GM23338 (cell line): ENCODE measurements around the gene SLC26A4.

Experiments
- CREB1 ChIP-seq: fragments of 250-450 bp; sonication (Bioruptor Pico); IDR thresholded peaks from 2 replicates; pipeline ENCODE4 v1.5.0; 2020; ENCODE audit warnings: low read depth, mild to moderate bottlenecking, moderate library complexity
- EZH2 ChIP-seq: fragments of 200-600 bp; sonication (generic); IDR thresholded peaks from one replicate; pipeline ENCODE4 v1.8.0; 2017; ENCODE audit warnings: antibody characterized with exemption, mild to moderate bottlenecking, low read depth; ENCODE audit not compliant: unreplicated experiment
- EZH2phosphoT487 ChIP-seq: fragments of 200-600 bp; sonication (generic); IDR thresholded peaks from one replicate; pipeline ENCODE4 v1.8.1; 2018; ENCODE audit warnings: antibody characterized with exemption; ENCODE audit not compliant: unreplicated experiment
- POLR2AphosphoS5 ChIP-seq: IDR thresholded peaks from 2 replicates; pipeline ENCODE4 v1.6.1; 2016; ENCODE audit warnings: antibody characterized with exemption, low read depth
- STAT1 ChIP-seq: IDR thresholded peaks from one replicate; pipeline ENCODE4 v1.6.1; 2016; ENCODE audit warnings: antibody characterized with exemption; ENCODE audit not compliant: unreplicated experiment
- ZNF331 ChIP-seq: fragments of 250-450 bp; sonication (Bioruptor Pico); IDR thresholded peaks from 2 replicates; pipeline ENCODE4 v1.5.0; 2020; ENCODE audit warnings: low read depth, mild to moderate bottlenecking, moderate library complexity
- TF ChIP-seq, protein P1 (sequence below), 2 experiments: fragments of 200-600 bp in 1 of 2; sonication (generic) in 1 of 2; conservative IDR thresholded peaks; 2 replicates each; pipeline versions ENCODE4 v1.5.1 to v1.6.1; 2016 to 2017; ENCODE audit warnings: antibody characterized with exemption in 2 of 2, low read depth in 2 of 2, mild to moderate bottlenecking in 2 of 2, moderate library complexity in 1 of 2
- TF ChIP-seq, protein P2 (sequence below): IDR thresholded peaks from one replicate; pipeline ENCODE4 v1.6.1; 2018; ENCODE audit warnings: antibody characterized with exemption; ENCODE audit not compliant: unreplicated experiment
- TF ChIP-seq, protein P3 (sequence below): fragments of 250-450 bp; sonication (Bioruptor Pico); IDR thresholded peaks from 2 replicates; pipeline ENCODE4 v1.5.0; 2020; ENCODE audit warnings: mild to moderate bottlenecking, moderate library complexity
- TF ChIP-seq, protein P4 (sequence below): IDR thresholded peaks from 2 replicates; pipeline ENCODE4 v1.6.1; 2016; ENCODE audit warnings: antibody characterized with exemption

DNA sequence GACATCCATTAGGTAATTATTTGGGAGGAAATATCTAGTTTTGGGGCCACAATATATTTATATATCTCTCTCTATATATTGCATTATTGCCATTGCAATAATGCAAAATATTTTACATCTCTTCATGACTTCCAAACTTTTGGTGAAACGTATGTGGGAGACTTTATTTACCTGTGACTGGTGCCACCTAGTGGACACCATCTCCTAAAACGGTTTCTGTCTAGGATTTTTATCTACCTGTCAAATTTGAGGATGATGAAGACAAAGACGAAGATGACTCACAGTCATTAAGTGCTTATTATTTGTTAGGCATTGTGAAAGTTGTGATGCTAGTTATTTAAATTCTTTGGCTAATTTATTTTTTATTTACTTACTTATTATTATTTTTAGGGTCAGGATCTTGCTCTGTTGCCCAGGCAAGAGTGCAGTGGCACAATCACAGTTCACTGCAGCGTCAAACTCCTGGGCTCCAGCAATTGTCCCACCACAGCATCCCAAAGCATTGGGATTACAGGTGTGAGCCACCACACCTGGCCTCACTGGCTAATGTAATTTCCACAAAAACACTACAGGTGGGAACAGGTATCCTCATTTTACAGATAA lies 64.6 kb downstream of the SLC26A4 start:
- TF ChIP-seq, protein P1, sequence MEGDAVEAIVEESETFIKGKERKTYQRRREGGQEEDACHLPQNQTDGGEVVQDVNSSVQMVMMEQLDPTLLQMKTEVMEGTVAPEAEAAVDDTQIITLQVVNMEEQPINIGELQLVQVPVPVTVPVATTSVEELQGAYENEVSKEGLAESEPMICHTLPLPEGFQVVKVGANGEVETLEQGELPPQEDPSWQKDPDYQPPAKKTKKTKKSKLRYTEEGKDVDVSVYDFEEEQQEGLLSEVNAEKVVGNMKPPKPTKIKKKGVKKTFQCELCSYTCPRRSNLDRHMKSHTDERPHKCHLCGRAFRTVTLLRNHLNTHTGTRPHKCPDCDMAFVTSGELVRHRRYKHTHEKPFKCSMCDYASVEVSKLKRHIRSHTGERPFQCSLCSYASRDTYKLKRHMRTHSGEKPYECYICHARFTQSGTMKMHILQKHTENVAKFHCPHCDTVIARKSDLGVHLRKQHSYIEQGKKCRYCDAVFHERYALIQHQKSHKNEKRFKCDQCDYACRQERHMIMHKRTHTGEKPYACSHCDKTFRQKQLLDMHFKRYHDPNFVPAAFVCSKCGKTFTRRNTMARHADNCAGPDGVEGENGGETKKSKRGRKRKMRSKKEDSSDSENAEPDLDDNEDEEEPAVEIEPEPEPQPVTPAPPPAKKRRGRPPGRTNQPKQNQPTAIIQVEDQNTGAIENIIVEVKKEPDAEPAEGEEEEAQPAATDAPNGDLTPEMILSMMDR (conservative IDR thresholded peaks at IDR 0.05; ENCODE audit: low read depth in 2 of 2): peak; percentile 78 to 87
- TF ChIP-seq POLR2AphosphoS5 (no peak), STAT1 (no peak), CREB1 (no peak), EZH2 (no peak), EZH2phosphoT487 (no peak), ZNF331 (CRISPR knock-in tag) (no peak)
- TF ChIP-seq, protein P2, sequence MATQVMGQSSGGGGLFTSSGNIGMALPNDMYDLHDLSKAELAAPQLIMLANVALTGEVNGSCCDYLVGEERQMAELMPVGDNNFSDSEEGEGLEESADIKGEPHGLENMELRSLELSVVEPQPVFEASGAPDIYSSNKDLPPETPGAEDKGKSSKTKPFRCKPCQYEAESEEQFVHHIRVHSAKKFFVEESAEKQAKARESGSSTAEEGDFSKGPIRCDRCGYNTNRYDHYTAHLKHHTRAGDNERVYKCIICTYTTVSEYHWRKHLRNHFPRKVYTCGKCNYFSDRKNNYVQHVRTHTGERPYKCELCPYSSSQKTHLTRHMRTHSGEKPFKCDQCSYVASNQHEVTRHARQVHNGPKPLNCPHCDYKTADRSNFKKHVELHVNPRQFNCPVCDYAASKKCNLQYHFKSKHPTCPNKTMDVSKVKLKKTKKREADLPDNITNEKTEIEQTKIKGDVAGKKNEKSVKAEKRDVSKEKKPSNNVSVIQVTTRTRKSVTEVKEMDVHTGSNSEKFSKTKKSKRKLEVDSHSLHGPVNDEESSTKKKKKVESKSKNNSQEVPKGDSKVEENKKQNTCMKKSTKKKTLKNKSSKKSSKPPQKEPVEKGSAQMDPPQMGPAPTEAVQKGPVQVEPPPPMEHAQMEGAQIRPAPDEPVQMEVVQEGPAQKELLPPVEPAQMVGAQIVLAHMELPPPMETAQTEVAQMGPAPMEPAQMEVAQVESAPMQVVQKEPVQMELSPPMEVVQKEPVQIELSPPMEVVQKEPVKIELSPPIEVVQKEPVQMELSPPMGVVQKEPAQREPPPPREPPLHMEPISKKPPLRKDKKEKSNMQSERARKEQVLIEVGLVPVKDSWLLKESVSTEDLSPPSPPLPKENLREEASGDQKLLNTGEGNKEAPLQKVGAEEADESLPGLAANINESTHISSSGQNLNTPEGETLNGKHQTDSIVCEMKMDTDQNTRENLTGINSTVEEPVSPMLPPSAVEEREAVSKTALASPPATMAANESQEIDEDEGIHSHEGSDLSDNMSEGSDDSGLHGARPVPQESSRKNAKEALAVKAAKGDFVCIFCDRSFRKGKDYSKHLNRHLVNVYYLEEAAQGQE: no peak
- TF ChIP-seq, protein P3, sequence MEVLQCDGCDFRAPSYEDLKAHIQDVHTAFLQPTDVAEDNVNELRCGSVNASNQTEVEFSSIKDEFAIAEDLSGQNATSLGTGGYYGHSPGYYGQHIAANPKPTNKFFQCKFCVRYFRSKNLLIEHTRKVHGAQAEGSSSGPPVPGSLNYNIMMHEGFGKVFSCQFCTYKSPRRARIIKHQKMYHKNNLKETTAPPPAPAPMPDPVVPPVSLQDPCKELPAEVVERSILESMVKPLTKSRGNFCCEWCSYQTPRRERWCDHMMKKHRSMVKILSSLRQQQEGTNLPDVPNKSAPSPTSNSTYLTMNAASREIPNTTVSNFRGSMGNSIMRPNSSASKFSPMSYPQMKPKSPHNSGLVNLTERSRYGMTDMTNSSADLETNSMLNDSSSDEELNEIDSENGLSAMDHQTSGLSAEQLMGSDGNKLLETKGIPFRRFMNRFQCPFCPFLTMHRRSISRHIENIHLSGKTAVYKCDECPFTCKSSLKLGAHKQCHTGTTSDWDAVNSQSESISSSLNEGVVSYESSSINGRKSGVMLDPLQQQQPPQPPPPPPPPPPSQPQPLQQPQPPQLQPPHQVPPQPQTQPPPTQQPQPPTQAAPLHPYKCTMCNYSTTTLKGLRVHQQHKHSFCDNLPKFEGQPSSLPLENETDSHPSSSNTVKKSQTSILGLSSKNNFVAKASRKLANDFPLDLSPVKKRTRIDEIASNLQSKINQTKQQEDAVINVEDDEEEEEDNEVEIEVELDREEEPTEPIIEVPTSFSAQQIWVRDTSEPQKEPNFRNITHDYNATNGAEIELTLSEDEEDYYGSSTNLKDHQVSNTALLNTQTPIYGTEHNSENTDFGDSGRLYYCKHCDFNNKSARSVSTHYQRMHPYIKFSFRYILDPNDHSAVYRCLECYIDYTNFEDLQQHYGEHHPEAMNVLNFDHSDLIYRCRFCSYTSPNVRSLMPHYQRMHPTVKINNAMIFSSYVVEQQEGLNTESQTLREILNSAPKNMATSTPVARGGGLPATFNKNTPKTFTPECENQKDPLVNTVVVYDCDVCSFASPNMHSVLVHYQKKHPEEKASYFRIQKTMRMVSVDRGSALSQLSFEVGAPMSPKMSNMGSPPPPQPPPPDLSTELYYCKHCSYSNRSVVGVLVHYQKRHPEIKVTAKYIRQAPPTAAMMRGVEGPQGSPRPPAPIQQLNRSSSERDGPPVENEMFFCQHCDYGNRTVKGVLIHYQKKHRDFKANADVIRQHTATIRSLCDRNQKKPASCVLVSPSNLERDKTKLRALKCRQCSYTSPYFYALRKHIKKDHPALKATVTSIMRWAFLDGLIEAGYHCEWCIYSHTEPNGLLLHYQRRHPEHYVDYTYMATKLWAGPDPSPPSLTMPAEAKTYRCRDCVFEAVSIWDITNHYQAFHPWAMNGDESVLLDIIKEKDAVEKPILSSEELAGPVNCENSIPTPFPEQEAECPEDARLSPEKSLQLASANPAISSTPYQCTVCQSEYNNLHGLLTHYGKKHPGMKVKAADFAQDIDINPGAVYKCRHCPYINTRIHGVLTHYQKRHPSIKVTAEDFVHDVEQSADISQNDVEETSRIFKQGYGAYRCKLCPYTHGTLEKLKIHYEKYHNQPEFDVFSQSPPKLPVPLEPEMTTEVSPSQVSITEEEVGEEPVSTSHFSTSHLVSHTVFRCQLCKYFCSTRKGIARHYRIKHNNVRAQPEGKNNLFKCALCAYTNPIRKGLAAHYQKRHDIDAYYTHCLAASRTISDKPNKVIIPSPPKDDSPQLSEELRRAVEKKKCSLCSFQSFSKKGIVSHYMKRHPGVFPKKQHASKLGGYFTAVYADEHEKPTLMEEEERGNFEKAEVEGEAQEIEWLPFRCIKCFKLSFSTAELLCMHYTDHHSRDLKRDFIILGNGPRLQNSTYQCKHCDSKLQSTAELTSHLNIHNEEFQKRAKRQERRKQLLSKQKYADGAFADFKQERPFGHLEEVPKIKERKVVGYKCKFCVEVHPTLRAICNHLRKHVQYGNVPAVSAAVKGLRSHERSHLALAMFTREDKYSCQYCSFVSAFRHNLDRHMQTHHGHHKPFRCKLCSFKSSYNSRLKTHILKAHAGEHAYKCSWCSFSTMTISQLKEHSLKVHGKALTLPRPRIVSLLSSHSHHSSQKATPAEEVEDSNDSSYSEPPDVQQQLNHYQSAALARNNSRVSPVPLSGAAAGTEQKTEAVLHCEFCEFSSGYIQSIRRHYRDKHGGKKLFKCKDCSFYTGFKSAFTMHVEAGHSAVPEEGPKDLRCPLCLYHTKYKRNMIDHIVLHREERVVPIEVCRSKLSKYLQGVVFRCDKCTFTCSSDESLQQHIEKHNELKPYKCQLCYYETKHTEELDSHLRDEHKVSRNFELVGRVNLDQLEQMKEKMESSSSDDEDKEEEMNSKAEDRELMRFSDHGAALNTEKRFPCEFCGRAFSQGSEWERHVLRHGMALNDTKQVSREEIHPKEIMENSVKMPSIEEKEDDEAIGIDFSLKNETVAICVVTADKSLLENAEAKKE (CRISPR knock-in tag): no peak
- TF ChIP-seq, protein P4, sequence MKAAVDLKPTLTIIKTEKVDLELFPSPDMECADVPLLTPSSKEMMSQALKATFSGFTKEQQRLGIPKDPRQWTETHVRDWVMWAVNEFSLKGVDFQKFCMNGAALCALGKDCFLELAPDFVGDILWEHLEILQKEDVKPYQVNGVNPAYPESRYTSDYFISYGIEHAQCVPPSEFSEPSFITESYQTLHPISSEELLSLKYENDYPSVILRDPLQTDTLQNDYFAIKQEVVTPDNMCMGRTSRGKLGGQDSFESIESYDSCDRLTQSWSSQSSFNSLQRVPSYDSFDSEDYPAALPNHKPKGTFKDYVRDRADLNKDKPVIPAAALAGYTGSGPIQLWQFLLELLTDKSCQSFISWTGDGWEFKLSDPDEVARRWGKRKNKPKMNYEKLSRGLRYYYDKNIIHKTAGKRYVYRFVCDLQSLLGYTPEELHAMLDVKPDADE: no peak
